ENCODE measurements around the gene IL4I1.
A peak's percentile ranks its signal among the peaks of the same experiment; 100 is the strongest.

Gene IL4I1

GRCh38 chr19:49894879-49895565 is 1.7 kb downstream of the IL4I1 start:
- H3K9me3 Mint-ChIP-seq: no peaks in the 10 kb centered on the region
- peaks cover 6% of the 10 kb centered on the region for H3K27me3 Mint-ChIP-seq
- intact Hi-C loops (cut with micrococcal nuclease): loop anchor here (5.0 kb wide), 1 partner anchor 32 kb away; the partner anchor contains the start of genes ATF5 and NUP62
- H3K4me3 Mint-ChIP-seq: peak overlapping the region; percentile 94
- peak overlapping the region; percentile 95 for H3K27ac Mint-ChIP-seq
- H3K4me1 Mint-ChIP-seq (ENCODE audit: low read depth): peaks cover 88% of the 10 kb centered on the region
- no peaks in the 10 kb centered on the region for H3K36me3 Mint-ChIP-seq (ENCODE audit: low read depth)

GRCh38 chr19:49894011-49894664 is 2.5 kb downstream of the IL4I1 start:
- H3K27me3 Mint-ChIP-seq: peaks cover 6% of the 10 kb centered on the region
- peaks cover 95% of the 10 kb centered on the region for H3K4me1 Mint-ChIP-seq (ENCODE audit: low read depth)
- H3K4me3 Mint-ChIP-seq: peak overlapping the region; percentile 94
- no peaks in the 10 kb centered on the region for H3K9me3 Mint-ChIP-seq
- H3K36me3 Mint-ChIP-seq (ENCODE audit: low read depth): no peaks in the 10 kb centered on the region
- intact Hi-C loops (cut with micrococcal nuclease): loop anchor here (5.0 kb wide), 1 partner anchor 33 kb away; the partner anchor contains the start of genes ATF5 and NUP62
- peak overlapping the region; percentile 95 for H3K27ac Mint-ChIP-seq

GRCh38 chr19:49892716-49893115 is 4.0 kb downstream of the IL4I1 start:
- Mint-ChIP-seq H3K9me3 (no peaks in the 10 kb centered on the region), H3K4me3 (peak overlapping the region; percentile 94), H3K27ac (peak overlapping the region; percentile 95), H3K36me3 (ENCODE audit: low read depth) (no peaks in the 10 kb centered on the region), H3K4me1 (ENCODE audit: low read depth) (peaks cover 97% of the 10 kb centered on the region), H3K27me3 (peaks cover 6% of the 10 kb centered on the region)
- intact Hi-C loops (cut with micrococcal nuclease): loop anchor here (5.0 kb wide), 1 partner anchor 35 kb away; the partner anchor contains the start of genes ATF5 and NUP62

- peak overlapping the region; percentile 50 for H3K27ac Mint-ChIP-seq
- H3K36me3 Mint-ChIP-seq (ENCODE audit: low read depth): no peaks in the 10 kb centered on the region
- no peaks in the 10 kb centered on the region for H3K9me3 Mint-ChIP-seq
- intact Hi-C loops (cut with micrococcal nuclease): loop anchor here (5.0 kb wide), 1 partner anchor 36 kb away; the partner anchor contains the start of genes ATF5 and NUP62
- H3K4me1 Mint-ChIP-seq (ENCODE audit: low read depth): peaks cover 95% of the 10 kb centered on the region
- peak overlapping the region; percentile 94 for H3K4me3 Mint-ChIP-seq
- peaks cover 6% of the 10 kb centered on the region for H3K27me3 Mint-ChIP-seq
Measured at GRCh38 chr19:49891393-49891792, 5.3 kb downstream of the IL4I1 start.

GRCh38 chr19:49890349-49891311 is 6.1 kb downstream of the IL4I1 start:
- H3K27me3 Mint-ChIP-seq: peaks cover 6% of the 10 kb centered on the region
- peak overlapping the region; percentile 94 for H3K4me3 Mint-ChIP-seq
- intact Hi-C loops (cut with micrococcal nuclease): loop anchor here (5.0 kb wide), 1 partner anchor 37 kb away; the partner anchor contains the start of genes ATF5 and NUP62
- no peaks in the 10 kb centered on the region for H3K36me3 Mint-ChIP-seq (ENCODE audit: low read depth)
- no peaks in the 10 kb centered on the region for H3K9me3 Mint-ChIP-seq
- H3K4me1 Mint-ChIP-seq (ENCODE audit: low read depth): peaks cover 87% of the 10 kb centered on the region
- H3K27ac Mint-ChIP-seq: peak overlapping the region; percentile 50

- intact Hi-C loops (cut with micrococcal nuclease): loop anchor here (5.0 kb wide), 1 partner anchor 37 kb away; the partner anchor contains the start of genes ATF5 and NUP62
- H3K36me3 Mint-ChIP-seq (ENCODE audit: low read depth): no peaks in the 10 kb centered on the region
- peaks cover 81% of the 10 kb centered on the region for H3K4me1 Mint-ChIP-seq (ENCODE audit: low read depth)
- peak overlapping the region; percentile 64 for H3K4me3 Mint-ChIP-seq
- no peaks in the 10 kb centered on the region for H3K9me3 Mint-ChIP-seq
- no peak overlapping the region for H3K27ac Mint-ChIP-seq
- peaks cover 6% of the 10 kb centered on the region for H3K27me3 Mint-ChIP-seq
Measured at GRCh38 chr19:49889687-49890348, 6.9 kb downstream of the IL4I1 start.

- Mint-ChIP-seq H3K4me3 (peak overlapping the region; percentile 48), H3K9me3 (no peaks in the 10 kb centered on the region), H3K27me3 (peaks cover 6% of the 10 kb centered on the region), H3K36me3 (ENCODE audit: low read depth) (no peaks in the 10 kb centered on the region), H3K27ac (no peak overlapping the region), H3K4me1 (ENCODE audit: low read depth) (peaks cover 81% of the 10 kb centered on the region)
- intact Hi-C loops (cut with micrococcal nuclease): no loop called here
Measured at GRCh38 chr19:49889038-49889686, 7.5 kb downstream of the IL4I1 start.

GRCh38 chr19:49888510-49888824 is 8.2 kb downstream of the IL4I1 start:
- peaks cover 6% of the 10 kb centered on the region for H3K27me3 Mint-ChIP-seq
- peaks cover 81% of the 10 kb centered on the region for H3K4me1 Mint-ChIP-seq (ENCODE audit: low read depth)
- H3K4me3 Mint-ChIP-seq: no peak overlapping the region
- H3K36me3 Mint-ChIP-seq (ENCODE audit: low read depth): no peaks in the 10 kb centered on the region
- intact Hi-C loops (cut with micrococcal nuclease): no loop called here
- H3K9me3 Mint-ChIP-seq: no peaks in the 10 kb centered on the region
- no peak overlapping the region for H3K27ac Mint-ChIP-seq

GRCh38 chr19:49887665-49888509 is 8.8 kb downstream of the IL4I1 start:
- Mint-ChIP-seq H3K4me3 (peak overlapping the region; percentile 26), H3K27me3 (peaks cover 6% of the 10 kb centered on the region)
- intact Hi-C loops (cut with micrococcal nuclease): no loop called here

GRCh38 chr19:49887037-49887664 is 9.5 kb downstream of the IL4I1 start:
- Mint-ChIP-seq H3K9me3 (no peaks in the 10 kb centered on the region), H3K36me3 (ENCODE audit: low read depth) (no peaks in the 10 kb centered on the region), H3K27me3 (no peaks in the 10 kb centered on the region), H3K27ac (peak overlapping the region; percentile 66), H3K4me1 (ENCODE audit: low read depth) (peaks cover 78% of the 10 kb centered on the region), H3K4me3 (no peak overlapping the region)
- intact Hi-C loops (cut with micrococcal nuclease): no loop called here

More at GRCh38 chr19:49887665-49888509, 8.8 kb downstream of the IL4I1 start:
- H3K36me3 Mint-ChIP-seq (ENCODE audit: low read depth): no peaks in the 10 kb centered on the region
- peaks cover 80% of the 10 kb centered on the region for H3K4me1 Mint-ChIP-seq (ENCODE audit: low read depth)
- H3K9me3 Mint-ChIP-seq: no peaks in the 10 kb centered on the region
- H3K27ac Mint-ChIP-seq: peak overlapping the region; percentile 66

- Mint-ChIP-seq H3K27ac (no peak overlapping the region), H3K4me1 (ENCODE audit: low read depth) (peaks cover 77% of the 10 kb centered on the region), H3K9me3 (no peaks in the 10 kb centered on the region), H3K27me3 (no peaks in the 10 kb centered on the region), H3K36me3 (ENCODE audit: low read depth) (no peaks in the 10 kb centered on the region), H3K4me3 (no peak overlapping the region)
- intact Hi-C loops (cut with micrococcal nuclease): no loop called here
Measured at GRCh38 chr19:49884760-49885159, 11.9 kb downstream of the IL4I1 start.

GRCh38 chr19:49884109-49884508 is 12.6 kb downstream of the IL4I1 start:
- H3K4me1 Mint-ChIP-seq (ENCODE audit: low read depth): peaks cover 74% of the 10 kb centered on the region
- H3K27me3 Mint-ChIP-seq: no peaks in the 10 kb centered on the region
- H3K27ac Mint-ChIP-seq: no peak overlapping the region
- H3K4me3 Mint-ChIP-seq: no peak overlapping the region
- H3K9me3 Mint-ChIP-seq: no peaks in the 10 kb centered on the region
- no peaks in the 10 kb centered on the region for H3K36me3 Mint-ChIP-seq (ENCODE audit: low read depth)
- intact Hi-C loops (cut with micrococcal nuclease): no loop called here

Measured in dendritic cell treated with granulocyte-macrophage colony-stimulating factor and Interleukin-4, amounts not matched to agents 40 ng/mL and 50 ng/mL, for 4 days (primary cell).